Fibroblast of skin of left biceps (primary cell): ENCODE measurements around the gene CTSF.

Experiments used
- DNase-seq, 2 experiments: peaks; one replicate each; pipeline ENCODE4 v3.0.0-alpha.2; 2013; ENCODE audit warnings: low read depth in 2 of 2

The CTSF gene

DNA sequence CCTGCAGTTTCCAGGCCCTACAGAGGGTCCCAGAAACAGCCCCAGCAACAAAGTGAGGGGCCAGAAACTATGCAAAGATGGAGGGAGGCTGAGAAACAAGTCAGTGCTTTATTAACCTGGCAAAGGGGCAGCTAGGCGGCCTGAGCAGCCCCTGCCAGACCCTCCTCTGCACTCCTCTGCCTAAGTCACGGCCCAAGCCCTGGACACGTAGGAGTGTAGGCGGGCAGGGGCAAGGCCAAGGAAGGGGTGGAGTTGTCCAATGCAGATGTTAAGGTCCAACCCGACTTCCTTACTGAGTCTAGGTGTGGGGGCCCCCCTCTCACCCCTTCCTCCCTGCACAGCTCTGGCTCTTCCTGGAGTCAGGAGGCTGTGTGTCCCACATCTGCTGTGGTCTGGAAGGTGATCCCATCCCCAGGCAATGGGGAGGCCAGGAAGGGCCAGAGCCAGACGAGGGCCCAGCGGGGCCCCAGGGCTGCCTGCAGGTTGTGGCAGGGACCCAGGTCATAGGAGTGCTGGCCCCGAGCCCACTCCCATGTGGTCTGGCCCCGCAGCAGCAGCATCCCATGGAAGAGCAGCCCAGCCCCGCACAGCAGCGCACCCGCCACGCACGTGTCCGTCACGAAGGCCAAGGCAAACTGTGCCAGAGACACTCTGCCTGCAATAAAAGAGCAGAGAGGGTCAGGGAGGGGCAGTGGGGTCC, 29.1 kb downstream of the CTSF start:
- no peak for DNase-seq

DNA sequence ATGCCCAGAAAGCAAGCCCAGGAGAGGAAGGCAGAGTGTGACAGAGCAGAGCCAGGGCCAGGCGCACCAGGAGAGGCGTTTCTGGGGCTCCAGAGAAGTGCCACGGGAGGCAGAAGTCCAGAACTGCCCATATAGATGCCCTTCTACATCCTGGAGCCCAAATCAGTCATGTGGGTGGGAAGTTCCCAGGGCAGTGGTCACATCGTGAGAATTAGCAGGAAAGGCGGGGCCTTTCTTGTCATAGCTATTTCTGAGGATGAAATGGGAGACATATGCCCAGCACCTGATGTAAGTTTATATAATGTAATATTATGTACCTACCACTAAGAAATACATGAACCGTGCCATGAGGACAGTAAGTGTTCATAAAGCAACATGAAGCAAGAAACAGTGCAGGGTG, 35.6 kb downstream of the CTSF start:
- no peak for DNase-seq

DNA sequence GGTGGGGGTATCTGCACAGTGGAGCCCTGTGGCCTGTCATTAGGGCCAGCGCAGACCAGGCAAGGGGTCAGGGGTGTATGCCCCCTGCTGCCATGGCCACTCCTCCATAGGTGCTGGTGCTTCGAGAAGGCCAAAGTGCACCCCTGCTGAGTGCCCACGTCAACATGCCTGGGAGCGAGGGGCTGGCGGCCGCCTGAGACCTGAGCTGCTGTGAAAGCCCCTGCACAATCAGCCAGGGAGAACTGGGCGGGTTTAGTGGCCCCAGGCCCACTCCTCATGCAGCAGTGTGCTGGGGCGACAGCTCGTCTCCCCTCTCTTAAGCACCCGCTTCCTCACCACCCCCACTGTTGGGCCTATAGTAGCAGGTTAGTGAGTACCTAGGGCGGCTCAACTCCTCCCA, 36.6 kb downstream of the CTSF start:
- no peak for DNase-seq

DNA sequence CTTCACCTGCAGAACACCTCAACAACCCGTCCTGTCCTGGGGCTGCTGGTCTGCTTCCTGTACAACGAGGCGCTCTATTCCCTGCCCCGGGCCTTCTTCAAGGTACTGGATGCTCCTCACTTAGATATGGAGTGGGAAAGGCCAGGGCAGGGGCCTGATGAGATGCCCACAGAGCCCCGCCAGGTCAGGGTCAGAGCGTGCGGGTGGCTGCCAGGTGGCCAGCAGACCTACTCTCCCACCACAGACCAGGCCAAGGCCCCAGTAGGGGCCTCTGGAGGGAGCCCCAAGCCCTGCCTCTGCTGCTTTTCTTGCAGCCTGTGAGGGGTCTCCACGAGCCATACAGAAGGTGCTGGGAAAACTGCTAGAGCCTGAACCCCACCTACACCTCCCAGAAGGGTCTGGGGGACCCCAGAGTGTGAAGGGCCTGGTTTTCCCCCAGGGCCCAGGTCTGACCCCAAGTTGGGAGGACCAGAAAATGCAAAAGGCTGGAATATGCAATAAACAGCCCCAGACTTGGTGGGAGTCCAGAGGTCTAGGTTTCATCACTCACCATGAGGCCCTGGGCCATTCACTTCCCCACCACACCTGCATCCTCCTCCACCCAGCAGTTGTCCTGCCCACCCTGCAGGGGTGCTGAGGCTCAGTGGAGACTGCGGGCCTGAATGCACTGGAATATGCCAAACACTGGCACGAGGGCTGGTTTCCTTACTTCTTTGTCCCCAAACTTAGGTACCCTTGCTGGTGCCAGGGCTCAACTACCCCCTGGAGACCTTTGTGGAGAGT, 37.3 kb downstream of the CTSF start:
- no peak for DNase-seq

- no peak for DNase-seq
Observed at GRCh38 chr11:66529655-66530054, 38.8 kb downstream of the CTSF start.

DNA sequence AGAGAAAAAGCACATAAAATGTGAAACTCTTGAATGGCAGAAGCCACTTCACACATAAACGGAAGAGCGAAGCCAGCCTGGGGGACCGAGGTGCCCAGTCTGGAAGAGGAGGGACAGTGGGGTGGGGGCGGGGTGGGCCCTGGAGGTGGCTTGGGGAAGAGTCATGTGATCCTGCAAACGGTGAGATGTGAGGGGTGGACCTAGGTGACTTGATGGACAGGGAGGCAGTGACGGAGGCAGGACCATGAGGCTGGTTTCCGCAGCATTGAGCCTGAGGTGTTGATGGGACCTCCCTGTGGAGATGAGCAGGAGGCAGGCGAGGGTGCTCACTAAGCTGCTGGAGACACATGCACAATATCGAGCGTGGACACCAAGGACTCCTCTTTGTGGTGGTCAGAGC, 39.3 kb downstream of the CTSF start:
- no peak for DNase-seq

- DNase-seq, result no peak
Observed at GRCh38 chr11:66524304-66525040, 43.9 kb downstream of the CTSF start.

DNA sequence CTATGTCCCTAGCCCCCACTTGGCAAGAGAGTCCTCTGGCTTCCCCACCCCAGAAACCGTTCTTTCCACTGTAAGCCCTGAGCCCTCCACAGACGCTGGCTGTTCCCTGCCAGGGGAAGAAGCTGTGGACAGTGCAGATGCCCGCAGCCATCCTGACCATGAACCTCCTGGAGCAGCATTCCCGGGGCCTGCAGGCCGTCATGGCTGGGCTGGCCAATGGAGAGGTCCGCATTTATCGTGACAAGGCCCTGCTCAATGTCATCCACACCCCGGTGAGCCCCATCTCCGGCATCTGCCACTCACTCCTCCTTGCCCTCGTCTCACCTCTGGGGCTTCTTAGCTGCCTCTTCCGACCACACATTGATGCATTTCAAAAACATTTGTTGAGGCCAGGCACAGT, 44.8 kb downstream of the CTSF start:
- no peak for DNase-seq
